Ishikawa (cell line): ENCODE measurements around the gene IMPA2.

Experiments
- CREB1 ChIP-seq: IDR thresholded peaks from 2 replicates; pipeline ENCODE4 v1.6.1; 2012; ENCODE audit warnings: low read depth
- EP300 ChIP-seq: IDR thresholded peaks from 2 replicates; pipeline ENCODE4 v1.6.1; 2012; ENCODE audit warnings: borderline replicate concordance
- MAX ChIP-seq: IDR thresholded peaks from 2 replicates; pipeline ENCODE4 v1.6.1; 2012
- NFIC ChIP-seq: IDR thresholded peaks from 2 replicates; pipeline ENCODE4 v1.6.1; 2012
- REST ChIP-seq: IDR thresholded peaks from 2 replicates; pipeline ENCODE4 v1.6.1; 2012; ENCODE audit warnings: low read depth, mild to moderate bottlenecking
- TAF1 ChIP-seq: IDR thresholded peaks from 2 replicates; pipeline ENCODE4 v1.6.1; 2012; ENCODE audit warnings: low read depth, mild to moderate bottlenecking
- TEAD4 ChIP-seq: IDR thresholded peaks from 2 replicates; pipeline ENCODE4 v1.6.1; 2012
- USF1 ChIP-seq: IDR thresholded peaks from 2 replicates; pipeline ENCODE4 v1.6.1; 2012
- YY1 ChIP-seq: IDR thresholded peaks from 2 replicates; pipeline ENCODE4 v1.6.1; 2012; ENCODE audit warnings: low read depth

- TF ChIP-seq EP300 = no peak
- no peak for TF ChIP-seq MAX
- no peak for TF ChIP-seq NFIC
- no peak for TF ChIP-seq TAF1
- TF ChIP-seq REST = no peak
- TF ChIP-seq USF1 = no peak
- TF ChIP-seq TEAD4 = no peak
- no peak for TF ChIP-seq CREB1
- no peak for TF ChIP-seq YY1
Observed at GRCh38 chr18:12041561-12041960, 60.3 kb downstream of the IMPA2 start.
